ENCODE data around the gene ZC3H18.

ZC3H18 gene

DNA sequence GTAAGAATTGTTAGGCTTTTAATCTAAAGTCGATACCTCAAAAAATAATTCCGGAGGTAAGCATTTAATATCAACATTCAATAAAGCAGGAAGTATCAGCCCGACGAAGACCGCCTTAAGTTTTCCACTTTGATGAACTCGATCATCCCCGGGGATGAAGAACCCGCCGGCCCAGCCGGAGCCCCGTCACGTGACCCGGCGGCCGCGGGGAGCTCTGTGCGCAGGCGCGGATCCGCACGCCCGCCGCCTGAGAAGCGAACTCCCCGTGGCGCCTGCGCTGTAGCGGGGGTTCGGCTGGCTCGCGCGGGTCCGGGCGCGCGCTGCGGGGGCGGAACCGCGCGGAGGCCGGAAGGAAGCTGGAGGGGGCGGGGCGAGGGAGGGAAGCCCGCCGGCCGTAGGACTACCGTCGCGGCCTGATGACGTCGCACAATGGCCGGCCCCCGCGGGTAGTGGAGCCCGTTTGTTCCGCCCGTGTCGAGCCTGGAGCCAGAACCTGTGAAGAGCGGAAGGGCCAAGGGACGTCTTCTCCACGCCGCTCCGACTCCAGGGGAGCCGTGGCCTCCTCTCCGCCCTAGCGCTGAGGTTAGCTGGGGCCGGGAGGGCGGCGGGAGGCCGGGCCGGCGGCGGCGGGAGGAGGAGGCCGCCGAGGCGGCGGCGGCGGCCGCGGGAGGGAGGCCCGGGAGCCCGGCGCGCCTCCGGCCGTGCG lies at the start of gene ZC3H18:
Gene ZC3H18 (plus strand): TSS at position 419 of the 706 bp plus-strand sequence. CDS start 6,721 bp downstream, outside the sequence.
- DNase-seq (ENCODE audit: low read depth in 2 of 2), result peak; percentile 96 to 98

DNA sequence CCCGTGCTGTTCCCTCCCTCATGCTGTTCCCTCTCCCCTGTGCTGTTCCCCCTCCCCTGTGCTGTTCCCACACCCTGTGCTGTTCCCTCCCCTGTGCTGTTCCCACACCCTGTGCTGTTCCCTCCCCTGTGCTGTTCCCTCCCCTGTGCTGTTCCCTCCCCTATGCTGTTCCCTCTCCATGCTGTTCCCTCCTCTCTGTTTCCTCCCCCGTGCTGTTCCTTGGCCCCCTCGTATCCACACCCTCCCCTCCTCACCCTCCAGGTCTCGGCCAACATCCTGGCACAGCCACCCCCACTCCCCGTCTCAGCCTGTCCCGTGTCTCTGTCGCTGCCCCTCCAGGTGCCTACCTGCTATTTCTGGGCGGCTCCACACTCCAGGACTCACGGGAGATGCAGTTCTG lies 48.5 kb upstream of the ZC3H18 start:
- no peak for DNase-seq (ENCODE audit: low read depth in 2 of 2)

DNA sequence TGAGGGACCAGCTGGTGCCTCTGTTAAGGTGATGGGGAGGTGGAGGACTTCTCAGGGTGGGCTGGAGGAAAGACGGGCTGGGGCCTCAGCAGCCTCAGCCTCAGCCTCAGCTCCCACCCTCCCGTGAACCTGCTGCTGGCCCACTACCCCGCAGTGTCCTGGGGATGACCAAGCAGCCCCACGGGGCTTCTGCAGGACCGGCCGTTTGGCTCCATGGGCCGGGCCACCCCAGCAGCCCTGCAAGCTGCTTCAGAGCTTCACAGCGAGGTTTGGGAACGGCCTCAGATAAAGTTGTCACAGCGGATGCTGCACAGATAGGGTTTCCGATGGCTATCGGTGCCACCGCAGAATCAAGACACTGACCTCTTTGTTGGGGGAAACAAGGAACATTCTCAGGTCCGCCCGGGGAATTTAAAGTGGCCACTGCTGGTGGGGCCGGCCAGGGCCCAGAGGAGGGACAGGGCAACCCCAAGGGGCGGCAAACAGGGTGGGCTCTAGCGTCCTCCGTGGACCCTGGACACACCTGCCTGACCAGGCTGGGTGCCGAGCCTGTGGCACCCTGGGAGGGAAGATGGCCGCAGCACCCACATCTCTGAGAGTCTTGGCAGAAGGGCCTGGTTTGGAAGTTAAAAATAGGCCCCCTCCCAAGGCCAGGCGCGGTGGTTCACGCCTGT lies 47.8 kb upstream of the ZC3H18 start:
- DNase-seq (ENCODE audit: low read depth in 2 of 2), result no peak

DNA sequence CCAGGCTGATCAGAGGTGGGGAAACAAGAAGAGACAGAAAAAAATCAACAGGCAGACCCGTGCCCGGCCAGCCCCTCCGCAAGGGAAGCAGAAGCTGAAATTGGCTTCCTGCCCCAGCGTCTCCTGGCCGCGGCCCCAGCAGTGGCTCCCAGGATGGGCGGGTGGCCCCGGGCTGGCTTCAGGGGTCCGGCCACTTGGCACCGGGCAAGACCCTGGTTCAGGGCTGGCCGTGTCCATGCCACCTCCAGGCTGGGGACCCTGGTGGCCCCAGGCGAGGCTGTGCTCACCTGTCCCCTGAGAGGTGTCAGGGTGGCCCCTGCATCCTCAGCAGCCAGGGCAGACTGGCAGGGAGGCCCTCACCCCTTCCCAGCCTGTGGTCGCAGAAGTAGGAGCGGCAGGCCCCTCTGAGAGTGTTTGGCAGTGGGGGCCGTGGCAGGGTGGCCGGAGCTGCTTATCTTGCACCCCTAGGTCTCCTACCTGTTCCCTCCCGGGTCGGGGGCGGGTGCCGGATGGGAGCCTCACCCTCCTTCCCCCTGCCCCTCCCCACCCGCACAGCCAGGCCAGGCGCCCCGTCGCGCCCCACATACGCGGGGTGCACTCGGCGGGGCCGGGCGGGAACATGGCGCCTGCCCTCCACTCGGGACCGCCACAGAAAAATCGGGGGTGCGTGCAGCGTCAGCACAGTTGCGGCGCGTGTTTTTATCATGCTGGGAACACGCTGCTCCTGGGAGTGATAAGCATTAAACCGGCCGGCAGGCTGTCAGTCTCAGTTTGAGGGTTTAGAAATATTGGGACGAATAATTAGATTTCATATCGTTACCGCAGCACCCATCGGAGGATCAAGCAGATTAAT lies 46.7 kb upstream of the ZC3H18 start:
- DNase-seq (ENCODE audit: low read depth in 2 of 2), result no peak

DNA sequence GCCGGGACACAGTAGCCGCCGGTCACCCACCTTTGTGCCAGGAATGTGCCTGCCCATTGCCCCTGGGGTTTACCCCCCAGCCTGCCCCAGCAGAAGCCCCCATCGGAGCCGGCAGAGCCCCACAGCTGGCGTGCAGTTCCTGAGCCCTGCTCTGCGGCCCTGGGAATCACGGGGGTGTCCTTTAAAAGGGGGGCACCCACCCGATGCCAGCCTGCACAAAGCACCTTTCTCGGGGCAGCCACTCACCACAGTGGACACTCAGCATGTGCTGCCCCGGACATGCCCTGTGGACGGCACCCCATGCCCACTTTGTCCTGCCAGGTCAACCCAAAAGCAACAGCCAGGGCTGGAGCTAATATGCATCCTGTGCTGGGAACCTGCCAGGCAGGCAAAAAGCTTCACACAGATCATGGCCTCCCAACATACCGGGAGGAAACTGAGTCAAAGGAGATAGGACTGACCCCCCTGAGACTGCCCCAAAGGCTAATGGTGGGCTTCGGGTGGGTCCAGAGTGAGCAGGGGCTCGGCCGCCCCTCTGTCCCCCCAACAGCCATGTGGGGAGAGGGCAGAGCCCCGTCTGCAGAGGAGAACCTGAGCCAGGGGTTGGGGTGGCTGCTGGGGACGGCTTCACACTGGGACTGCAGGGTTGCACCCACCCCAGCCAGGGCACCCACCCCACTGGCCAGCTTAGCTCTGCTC lies 45.8 kb upstream of the ZC3H18 start:
- DNase-seq (ENCODE audit: low read depth in 2 of 2), result no peak

DNA sequence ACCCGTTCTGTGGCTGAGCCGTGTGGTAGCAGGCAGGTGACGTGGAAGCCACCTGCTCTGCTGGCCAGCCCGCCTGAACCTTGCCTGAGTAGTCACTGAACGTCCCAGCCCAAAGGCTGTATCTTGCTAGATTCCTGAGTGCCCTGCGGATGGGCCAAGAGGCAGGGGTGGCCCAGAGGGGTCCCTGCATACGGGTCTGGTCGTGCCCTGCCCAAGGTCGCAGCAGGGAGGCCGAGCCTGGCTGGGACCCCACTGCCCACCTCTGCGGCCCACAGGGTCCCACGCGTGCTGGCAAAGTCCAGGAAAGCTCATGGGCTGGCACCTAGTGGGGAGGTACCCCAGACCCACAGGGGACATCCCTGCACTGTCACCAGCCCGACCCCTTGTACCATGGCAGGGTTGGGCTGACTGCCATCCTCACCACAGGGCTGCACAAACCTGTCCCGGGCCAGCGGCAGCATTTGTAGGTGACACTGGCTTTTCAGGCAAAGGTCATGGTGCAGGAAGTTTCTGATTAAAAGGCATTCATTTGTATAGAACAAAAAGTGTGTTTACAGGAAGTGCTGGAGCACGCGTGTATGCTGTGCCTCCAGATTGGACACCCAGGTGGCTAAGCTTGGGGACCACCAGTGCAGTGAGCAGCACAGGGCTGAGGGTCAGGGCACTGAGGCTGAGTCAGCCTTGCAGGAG lies 45.1 kb upstream of the ZC3H18 start:
- no peak for DNase-seq (ENCODE audit: low read depth in 2 of 2)

DNA sequence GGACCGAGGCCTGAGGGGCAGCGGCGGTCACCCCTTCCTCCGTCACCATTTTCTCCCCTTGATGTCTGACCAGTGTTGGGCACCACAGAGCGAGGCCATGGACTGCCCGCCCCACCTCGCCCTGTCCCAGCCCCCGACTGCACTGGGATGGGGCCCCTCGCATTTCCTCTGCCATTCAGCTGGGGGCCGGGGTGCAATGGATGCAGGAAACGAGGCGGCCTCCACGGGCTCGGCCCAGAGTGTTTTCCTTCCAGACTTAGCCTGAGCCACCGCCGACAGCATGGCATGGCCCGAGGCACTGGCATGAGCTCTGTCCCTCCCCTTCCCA lies 44.6 kb upstream of the ZC3H18 start:
- no peak for DNase-seq (ENCODE audit: low read depth in 2 of 2)

DNA sequence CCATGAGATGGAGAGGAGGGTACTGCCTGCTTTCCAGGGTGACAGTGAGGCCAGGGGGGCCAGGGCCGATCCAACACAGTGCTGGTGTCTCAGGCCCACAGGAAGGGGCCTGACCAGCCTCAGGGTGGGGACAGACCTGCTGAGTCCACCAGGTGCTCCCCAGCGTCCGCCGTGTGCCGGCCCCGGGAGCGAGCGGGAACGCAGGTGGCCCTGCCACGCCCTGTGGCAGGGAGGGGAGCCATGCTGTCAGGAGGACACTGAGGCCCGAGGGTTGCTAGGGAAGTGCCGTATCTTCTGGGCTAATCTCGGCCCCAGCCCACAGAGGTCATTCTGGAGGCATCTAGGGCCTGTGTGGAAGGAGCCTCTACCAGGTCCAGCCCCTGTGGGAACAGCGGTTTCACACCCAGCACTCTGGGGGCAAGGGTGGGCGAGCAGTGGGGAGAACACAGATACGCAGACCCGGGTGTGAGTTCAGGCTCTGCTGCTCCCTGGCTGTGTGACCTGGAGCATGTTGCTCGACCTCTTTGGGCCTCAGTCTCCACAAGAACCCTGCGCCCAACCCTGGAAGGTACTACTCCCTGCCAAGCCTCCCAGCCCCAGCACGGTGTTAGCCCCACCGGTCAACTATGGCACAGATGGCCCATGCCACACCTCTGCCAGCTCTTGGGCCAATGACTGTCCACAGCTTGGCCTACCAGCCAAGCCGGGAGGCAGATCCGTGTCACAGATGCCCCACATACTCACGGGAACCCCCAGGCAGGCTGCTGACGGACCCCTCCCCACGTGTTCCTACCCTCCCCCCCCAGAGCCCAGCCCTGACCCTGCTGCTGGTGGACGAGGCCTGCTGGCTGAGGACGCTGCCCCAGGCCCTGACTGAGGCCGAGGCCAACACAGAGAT lies 43.9 kb upstream of the ZC3H18 start:
- no peak for DNase-seq (ENCODE audit: low read depth in 2 of 2)

DNA sequence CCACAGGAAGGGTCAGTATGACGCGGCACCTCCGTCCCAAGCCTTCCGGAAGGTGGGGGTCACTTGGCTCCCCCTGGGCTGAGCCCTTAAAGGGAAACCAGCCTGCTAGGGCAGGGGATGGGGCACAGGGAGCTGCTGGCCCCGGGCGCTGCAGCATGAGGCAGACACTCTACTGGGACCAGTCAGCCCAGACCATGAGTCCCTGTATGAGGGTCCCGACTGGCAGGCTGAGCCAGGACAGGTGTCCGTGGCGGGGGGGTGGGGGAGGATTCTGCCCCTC lies 43.4 kb upstream of the ZC3H18 start:
- DNase-seq (ENCODE audit: low read depth in 2 of 2), result no peak

DNA sequence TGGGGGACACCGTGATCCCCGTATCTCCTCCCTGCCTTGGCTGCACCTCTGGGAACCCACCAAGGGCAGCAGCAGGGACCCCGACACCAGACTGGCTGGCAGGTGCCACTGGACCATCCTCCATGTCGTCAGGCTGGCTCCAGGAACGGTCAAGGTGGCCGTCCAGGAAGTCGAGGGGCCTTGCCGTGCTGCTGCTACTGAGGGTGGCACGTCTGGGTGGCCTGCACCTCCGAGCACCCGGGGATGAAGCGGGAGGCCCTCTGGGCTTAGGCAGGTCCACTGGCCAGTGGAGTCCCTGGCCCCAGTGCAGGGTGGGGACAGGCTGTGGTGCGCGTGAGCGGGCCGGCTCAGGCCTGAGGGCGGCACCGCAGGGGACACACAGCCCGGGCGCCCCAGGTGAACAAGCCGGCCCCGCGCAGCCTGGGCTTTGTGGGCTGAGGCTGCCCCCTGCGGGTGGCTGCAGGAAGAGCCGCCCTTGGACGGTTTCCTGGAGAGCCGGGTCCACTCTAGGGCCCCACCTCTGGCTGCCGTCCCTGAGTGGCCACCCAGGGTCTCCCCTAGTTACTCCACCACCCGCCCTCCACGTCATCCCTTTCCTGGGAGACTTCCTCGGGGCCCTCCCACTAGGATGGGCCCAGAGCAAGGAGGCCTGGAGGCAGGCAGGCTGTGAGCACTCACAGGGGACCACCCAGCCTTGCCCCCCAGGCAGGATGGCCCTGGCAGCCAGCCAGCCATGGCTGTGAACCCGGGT lies 42.8 kb upstream of the ZC3H18 start:
- DNase-seq (ENCODE audit: low read depth in 2 of 2), result peak; percentile 19 to 47

DNA sequence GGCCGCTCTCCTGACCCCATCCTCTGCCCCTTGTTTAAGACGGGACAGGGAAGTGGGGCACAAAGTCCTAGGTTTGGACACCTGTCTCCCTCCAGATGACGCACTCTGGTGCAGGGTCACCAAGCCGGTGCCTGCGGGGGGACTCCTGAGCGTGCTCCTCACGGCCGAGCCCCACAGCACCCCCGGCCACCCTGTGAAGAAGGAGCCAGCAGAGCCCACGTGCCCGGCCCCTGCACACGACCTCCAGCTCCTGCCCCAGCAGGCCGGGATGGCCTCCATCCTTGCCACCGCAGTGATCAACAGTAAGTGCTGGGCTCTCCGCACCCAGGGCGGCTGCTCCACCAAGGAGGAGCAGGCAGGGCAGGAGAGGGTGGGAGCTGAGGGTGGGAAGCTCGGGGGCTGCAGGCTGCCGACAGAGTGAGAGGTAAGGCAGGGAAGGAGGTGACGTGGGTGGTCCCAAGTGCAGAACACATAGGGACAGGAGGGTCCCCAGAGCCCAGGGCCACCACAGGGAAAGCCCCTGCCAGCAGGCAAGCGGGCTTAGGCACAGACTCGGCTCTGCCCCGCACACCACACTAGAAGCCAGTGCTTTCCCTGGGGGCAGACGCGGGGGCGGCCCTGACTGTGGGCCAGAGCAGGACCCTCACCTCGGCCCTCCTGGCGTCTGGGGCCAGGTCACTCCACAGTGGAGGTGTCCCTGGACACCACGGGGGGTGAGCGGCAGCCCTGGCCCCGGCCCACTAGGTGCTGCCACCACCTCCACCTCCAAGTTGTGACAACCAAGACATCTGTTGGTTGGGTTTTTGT lies 42.1 kb upstream of the ZC3H18 start:
- DNase-seq (ENCODE audit: low read depth in 2 of 2), result no peak

DNA sequence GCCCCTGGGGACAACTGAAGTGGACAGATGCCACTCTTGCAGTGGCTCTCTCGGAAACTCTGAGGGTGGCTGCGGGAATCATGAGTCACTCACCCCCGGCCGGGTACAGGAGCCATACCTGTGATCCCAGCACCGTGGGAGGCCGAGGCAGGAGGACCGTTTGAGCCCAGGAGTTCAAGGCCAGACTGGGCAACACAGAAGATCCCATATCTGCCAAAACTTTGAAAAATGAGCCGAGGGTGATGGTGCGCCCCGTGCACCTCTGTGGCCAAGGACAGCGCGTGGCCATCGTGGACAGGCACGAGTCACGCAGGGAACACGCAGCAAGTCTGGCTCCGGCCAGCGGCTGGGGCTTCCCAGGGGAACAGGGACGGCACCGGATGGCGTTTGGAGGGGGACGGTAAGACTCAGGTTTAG lies 41.3 kb upstream of the ZC3H18 start:
- DNase-seq (ENCODE audit: low read depth in 2 of 2), result no peak

DNA sequence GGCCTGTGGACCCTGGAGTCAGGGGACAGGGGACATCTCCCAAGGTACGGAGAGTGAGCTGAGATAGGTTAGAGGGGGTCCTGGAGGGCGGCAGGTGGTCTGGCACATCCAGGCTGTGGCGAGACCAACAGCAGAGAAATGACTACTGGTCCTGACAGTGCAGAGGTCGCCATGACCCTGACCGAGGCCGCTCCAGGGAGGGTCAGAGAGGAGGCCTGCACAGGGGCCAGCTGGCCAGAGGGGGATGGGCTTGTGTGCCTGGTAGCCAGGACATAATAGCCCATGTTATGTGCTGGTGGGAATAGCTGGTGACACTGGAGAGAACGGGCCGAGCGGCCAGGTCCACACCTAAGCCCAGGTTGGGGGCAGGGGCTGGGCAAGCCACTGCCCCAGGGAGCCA lies 40.6 kb upstream of the ZC3H18 start:
- no peak for DNase-seq (ENCODE audit: low read depth in 2 of 2)

DNA sequence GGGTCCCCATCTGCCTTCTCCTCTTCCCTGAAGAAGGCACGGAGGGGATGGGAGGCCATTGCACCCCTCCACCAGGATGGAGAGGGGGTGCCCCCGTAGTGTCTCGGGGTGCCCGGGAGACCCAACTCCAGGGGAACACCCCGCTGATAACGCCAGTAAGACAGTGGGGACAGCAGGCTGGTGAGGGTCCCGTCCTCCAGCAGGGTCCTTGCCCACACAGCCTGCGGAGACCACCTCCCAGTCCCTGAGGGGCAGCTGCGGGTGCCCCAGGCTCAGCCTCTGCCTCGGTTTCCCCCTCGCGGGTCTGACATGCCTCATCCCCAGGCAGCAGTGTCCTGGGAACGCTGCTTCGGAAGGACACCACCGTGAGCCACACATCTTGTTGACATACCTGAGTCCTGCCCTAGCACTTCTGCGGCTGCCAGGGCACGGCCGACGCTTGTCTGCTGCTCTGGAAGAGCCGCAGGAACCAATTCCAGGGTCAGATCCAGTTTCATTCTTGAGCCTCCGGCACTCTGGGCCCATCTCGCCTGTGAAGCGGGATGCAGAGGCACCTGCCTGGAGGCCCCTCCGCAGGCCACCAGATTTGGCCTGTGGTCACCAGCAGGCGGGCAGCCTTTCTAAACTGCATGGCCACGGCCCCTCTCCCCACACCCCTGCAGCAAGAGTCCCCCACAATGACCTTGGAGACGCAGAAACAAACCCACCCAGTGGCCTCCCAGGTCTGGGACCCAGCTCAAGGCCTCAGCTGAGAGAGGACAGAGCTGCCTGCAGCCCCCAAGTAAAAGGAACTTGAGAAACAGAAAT lies 39.9 kb upstream of the ZC3H18 start:
- DNase-seq (ENCODE audit: low read depth in 2 of 2), result no peak

DNA sequence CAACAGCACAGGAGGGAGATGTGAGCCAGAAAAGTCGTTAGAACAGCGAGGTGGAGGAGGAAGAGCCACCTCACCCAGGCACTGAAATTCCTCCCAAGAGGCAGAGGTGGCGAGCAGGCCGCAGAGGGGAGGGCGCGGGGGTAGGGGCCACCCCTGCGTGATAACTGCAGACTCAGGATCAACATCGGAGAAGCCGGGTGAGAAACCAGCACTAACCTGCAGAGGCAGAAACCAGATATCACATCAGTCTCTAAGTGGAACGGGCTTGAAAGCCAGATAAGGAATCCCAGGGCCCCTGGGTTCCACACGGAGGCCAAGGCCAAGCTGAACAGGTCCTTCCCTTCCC lies 39.4 kb upstream of the ZC3H18 start:
- DNase-seq (ENCODE audit: low read depth in 2 of 2), result no peak

DNA sequence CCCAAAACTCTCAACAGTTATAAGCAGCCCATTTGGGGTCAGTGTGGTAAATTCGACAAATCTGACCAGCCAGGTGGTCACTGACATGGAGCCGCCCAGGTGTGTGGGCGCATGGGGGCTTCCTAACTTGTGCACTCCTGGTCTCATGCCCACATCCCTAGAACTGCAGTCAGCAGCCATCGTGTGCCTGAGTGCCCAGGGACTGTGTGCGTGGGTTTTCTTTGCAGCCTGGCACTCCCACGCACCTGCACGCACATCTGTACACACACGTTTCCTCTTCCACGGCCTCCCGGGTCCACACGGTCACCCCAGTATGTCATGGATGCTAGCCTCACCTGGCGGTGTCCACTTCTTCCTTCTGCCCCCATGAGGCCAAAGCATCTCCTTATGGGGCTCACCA lies 38.9 kb upstream of the ZC3H18 start:
- DNase-seq (ENCODE audit: low read depth in 2 of 2), result no peak

DNA sequence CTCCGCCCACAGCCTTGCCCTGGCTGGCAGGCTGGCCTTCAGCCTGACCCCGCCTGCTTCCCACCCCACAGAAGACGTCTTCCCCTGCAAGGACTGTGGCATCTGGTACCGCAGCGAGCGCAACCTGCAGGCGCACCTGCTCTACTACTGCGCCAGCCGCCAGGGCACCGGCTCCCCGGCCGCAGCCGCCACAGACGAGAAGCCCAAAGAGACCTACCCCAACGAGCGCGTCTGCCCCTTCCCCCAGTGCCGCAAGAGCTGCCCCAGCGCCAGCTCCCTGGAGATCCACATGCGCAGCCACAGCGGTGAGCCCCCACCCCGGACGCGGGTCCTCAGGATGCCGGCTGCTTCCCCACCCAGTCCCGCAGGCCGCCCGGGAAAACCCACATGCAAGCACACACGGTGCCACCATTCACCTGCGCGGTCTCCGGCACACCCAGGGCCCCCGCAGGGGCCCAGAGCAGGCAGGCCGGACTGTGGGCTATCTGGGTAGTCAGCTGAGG lies 38.2 kb upstream of the ZC3H18 start:
- no peak for DNase-seq (ENCODE audit: low read depth in 2 of 2)
